ENCODE results near the gene GPR17.

The GPR17 gene, protein sequence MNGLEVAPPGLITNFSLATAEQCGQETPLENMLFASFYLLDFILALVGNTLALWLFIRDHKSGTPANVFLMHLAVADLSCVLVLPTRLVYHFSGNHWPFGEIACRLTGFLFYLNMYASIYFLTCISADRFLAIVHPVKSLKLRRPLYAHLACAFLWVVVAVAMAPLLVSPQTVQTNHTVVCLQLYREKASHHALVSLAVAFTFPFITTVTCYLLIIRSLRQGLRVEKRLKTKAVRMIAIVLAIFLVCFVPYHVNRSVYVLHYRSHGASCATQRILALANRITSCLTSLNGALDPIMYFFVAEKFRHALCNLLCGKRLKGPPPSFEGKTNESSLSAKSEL

GRCh38 chr2:127645395-127646291 is at the start of gene GPR17:
Gene GPR17 (plus strand): TSS chr2:127646153. CDS start chr2:127650736, 4,583 bp downstream.
- no peak for FAIRE-seq

GRCh38 chr2:127596311-127597045 is 49.5 kb upstream of the GPR17 start:
- no peak for FAIRE-seq

GRCh38 chr2:127597046-127597983 is 48.6 kb upstream of the GPR17 start:
- FAIRE-seq, result no peak

GRCh38 chr2:127597984-127598380 is 48.0 kb upstream of the GPR17 start:
- no peak for FAIRE-seq

GRCh38 chr2:127598711-127599110 is 47.2 kb upstream of the GPR17 start:
- no peak for FAIRE-seq

DNA sequence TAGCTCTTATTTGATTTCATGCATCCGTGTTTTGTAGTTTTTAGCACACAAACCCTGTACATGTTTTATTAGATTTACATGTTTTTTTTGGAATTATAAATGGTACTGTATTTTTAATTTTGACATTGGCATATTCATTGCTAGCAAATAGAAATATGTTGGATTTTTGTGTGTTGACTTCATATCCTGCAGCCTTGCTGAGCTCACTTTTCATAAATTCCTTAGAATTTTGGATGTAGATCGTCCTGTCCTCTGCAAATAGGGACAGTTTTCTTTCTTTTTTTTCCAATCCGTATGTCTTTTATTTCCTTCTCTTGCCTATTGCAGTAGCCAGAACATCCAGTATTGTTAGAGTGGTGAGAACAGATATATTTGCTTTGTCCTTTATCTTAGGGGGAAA is 46.7 kb upstream of the GPR17 start:
- FAIRE-seq, result no peak

DNA sequence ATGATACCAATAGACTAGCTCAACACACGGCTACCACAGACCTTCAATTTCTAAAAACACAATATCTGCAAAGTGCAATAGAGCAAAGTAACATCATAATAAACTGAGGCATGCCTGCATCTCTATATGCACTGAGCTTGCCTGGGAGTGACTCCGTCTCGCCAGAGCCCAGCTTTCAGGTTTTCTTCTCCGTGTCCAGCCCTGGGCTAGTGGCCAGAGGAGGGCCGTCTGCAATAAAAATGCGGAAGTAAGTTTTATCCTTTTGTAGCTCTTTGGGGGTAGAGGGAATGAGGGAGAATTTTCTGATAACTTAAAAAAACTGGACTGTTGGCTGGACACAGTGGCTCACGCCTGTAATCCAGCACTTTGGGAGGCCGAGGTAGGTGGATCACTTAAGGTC is 41.0 kb upstream of the GPR17 start:
- FAIRE-seq, result no peak

DNA sequence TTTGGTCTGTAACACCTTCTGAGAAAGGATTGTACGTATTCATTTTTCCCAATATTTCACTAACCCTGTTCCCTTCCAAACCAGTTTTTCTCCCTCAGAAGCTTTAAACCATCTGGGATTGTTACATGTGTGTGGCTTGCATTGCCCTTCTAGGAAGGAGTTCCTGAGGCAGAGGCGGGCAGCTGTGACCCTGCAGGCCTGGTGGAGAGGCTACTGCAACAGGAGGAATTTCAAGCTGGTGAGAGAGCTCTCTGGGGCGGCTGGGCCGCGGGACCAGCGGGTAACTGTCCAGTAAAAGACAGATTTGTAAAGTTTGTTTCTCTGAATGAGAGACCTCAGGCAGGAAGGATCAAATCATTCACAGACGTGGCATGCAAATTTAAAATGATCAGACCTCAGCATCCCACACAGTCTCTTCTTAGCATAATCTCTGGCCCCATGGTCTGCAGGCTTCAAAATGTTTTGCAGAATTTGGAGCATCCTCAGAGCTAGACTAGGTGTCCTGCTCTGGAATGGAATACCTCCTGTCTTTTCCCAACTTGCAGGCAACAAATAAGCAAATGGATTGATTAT is 40.2 kb upstream of the GPR17 start:
- FAIRE-seq, result no peak

DNA sequence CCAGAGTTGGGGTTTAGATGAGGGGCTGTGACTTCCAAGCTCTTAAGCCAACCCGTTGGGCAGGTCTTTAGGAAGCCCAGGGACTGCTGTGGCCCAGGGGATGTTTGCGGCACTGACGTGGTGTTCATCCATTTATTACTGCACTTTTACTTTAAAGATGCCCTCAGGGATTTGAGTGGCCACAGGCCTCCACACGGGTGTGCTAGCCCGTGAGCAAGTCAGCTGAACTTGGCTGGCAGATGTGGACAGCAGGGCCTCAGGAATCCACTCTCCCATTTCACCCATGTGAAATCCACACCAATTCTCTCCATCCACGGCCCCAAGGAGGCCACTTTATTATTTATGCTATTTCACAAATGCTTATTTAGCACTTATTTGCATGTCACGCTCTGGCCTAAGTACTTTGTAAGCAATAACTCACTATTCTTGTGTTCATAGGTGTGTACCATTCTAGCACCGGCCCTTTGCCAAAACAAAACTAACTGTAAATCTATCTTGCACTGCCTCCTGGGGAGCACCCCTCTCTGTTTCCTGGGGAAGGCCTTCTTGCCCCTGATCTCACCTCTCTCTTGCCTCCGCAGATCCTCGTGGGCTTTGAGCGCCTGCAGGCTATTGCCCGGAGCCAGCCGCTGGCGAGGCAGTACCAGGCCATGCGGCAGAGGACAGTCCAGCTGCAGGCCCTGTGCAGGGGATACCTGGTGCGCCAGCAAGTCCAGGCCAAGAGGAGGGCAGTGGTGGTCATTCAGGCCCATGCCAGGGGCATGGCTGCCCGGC is 39.1 kb upstream of the GPR17 start:
- FAIRE-seq, result no peak

GRCh38 chr2:127607399-127607908 is 38.5 kb upstream of the GPR17 start:
- no peak for FAIRE-seq

DNA sequence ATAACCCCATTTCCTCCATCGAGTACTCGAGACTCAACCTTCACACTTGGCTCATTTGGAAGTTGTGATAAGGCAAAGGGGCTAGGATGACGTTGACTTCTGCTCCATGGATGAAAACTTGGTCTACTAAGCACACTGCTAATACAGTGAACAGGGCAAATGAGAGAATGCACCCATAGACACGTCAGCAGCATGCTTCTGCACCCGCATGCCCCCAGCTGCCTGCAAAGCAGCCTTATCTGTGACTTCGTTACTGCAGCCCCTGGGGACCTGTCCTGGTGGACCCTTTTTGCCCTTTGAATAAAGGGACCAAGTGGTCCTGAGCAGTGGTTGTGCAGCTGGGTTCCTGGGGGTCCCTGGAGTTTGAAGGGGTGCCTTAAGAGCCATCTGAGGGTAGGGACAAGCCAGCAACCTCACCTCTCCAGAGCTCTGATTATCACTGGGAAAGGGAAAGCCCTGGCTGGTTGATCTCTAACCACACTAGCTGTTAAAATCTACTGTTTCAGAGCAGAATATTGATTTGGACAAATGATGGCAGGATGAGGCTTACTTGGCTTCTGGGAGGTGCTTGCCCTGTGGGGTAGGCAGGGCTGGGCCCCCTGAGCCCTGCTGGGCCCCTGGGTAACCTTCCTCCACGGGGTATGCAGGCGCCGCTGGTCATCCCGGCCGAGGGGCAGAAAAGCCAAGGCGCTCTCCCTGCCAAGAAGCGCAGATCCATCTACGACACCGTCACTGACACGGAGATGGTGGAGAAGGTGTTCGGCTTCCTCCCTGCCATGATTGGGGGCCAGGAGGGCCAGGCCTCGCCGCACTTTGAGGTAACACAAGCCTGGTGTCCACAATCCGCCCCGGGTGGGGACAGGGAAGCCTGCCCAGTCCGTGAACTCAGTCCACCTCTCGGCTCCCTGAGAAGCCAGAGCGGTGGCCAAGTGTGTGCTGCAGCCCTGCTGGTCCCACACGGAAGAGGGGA is 37.6 kb upstream of the GPR17 start:
- no peak for FAIRE-seq

DNA sequence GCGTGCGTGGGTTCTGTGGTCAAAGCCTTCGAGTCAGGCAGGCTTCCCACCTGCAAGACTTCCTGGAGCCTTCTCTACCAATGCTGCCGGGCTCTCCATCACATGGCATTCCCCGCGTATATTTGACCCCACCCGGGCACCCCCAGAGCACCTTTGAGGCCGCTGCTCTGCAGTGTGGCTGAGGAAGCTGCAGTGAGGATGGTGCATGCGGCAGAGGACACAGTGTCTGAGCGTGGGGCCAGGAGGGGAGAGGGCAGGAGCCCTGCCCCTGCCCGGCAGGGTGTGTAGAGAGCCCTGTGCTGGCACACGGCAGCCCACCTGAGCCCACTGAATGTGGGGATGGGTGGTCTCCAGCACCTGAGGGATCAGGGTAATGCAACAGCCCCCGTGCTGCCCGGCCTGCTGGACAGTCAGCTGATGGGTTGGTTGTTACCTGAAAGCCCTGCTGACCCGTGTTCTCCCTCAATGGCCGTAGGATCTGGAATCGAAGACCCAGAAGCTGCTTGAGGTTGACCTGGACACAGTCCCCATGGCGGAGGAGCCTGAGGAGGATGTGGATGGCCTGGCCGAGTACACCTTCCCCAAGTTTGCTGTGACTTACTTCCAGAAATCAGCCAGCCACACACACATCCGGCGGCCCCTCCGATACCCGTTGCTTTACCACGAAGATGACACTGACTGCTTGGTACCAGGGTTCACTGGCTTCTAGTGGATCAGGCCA is 36.8 kb upstream of the GPR17 start:
- FAIRE-seq, result no peak

DNA sequence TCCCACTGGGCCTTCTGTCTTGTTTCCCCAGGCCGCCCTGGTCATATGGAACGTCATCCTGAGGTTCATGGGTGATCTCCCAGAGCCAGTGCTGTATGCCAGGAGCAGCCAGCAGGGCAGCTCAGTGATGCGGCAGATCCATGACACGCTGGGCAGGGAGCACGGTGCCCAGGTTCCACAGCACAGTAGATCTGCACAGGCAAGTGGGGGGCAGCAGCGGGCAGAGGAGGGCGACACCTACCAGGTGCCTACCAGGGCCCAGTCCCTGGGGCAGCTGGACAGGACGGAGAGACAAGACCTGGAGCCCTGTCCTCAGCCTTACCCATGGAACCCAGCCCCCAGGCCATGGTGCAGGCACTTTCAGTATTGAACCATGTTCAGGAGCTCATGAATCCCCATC is 36.1 kb upstream of the GPR17 start:
- FAIRE-seq, result no peak

DNA sequence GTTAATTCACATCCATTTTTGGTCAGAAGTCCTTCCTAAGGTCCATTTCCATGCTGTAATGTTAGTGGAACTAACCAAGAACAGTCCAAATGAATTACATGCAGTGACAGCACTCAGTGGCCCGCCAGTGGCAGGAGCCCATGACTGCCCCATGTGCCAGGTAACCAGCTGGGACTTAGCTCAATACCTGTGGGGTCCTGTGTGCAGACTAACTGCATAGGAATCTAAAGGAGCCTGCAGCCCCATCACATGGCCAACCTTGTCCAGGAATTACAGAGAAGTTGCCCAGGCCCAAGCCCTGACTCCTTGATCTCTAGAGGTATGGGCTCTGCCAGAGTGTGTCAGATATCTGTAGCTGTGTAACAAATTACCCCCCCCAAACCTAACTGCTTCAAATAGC is 35.4 kb upstream of the GPR17 start:
- no peak for FAIRE-seq

GRCh38 chr2:127611076-127611925 is 34.7 kb upstream of the GPR17 start:
- no peak for FAIRE-seq

DNA sequence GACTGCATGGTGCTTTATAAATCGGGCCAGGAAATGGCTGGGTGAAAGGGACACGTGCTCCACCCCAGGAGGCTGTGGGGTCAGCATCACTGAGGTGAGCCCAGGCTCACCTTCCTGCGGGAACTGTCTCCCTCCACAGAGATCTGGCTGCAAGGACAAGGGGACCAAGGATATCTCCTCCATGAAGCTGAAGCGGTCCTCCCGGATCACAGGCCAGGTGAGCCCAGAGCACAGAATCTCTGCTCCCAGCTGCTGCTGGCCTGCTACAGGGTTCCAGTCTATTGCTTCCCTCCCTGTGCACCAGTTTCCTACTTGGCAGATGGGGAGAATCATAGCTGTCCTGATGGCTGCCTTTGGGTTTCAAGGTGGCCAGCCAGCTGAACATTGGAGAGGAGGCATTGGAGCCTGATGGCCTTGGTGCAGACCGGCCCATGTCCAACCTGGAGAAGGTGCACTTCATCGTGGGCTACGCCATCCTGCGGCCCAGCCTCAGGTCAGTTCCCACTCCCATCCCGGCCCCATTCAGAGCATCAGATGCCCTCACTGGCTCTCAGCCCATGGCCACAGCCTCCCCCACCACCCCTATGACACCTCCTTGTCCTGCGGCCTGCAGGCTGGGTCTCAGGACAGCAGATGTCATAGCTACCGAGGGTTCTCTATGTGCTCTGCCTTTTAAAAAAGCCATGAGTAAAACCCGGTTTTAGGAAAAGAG is 33.7 kb upstream of the GPR17 start:
- FAIRE-seq, result no peak

DNA sequence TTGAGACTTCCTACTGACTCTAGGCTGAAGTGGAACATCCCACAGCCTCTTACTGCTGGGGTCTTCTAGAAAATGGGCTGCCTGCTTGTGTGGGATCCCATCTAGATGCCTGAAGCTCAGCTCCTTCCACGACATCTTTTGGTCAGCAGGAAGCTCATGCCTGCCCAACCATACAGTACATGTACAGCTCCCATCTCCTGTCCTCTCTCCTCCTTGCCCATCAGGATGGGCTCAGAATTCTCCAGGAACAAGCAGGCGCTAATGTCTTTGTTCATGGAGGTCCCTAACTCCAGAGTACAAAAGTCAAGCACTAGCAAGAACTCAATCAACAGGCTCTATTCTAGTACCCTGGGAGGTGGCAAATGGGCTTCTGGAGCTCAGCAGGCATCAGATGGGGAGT is 31.7 kb upstream of the GPR17 start:
- no peak for FAIRE-seq

Data from islet of Langerhans (tissue), 1 donor.